Stimulated activated CD4-positive, alpha-beta T cell treated with anti-CD3 and anti-CD28 coated beads, Interleukin-4, amount 100 ng/mL, for 1 hour (primary cell): ENCODE data around the gene PLBD2.
A peak's percentile ranks its signal among the peaks of the same experiment; 100 is the strongest.
"Not testable (repeated sequence)": the region's sequence is repeated elsewhere in the genome, so short reads cannot be mapped to it uniquely, and the experiment has no call there.

Experiments
- DNase-seq: peaks from one replicate; pipeline ENCODE4 v3.0.0-alpha.2; 2020

Gene PLBD2

GRCh38 chr12:113334786-113335539 is 23.4 kb upstream of the PLBD2 start, which contains the start of gene SLC8B1:
Gene SLC8B1, minus strand, starts transcription at chr12:113335109. Its CDS starts 2,231 bp downstream, at chr12:113332878.
- DNase-seq = peak; percentile 87

GRCh38 chr12:113339540-113339939 is 18.8 kb upstream of the PLBD2 start:
- no peak for DNase-seq

- DNase-seq = no peak
Observed at GRCh38 chr12:113340061-113340460, 18.3 kb upstream of the PLBD2 start.

- no peak for DNase-seq
Observed at GRCh38 chr12:113341535-113341934, 16.9 kb upstream of the PLBD2 start.

GRCh38 chr12:113345318-113345717 is 13.1 kb upstream of the PLBD2 start:
- DNase-seq = no peak

- DNase-seq = no peak
Observed at GRCh38 chr12:113346353-113346752, 12.0 kb upstream of the PLBD2 start.

GRCh38 chr12:113347107-113347506 is 11.3 kb upstream of the PLBD2 start:
- DNase-seq = no peak

- DNase-seq = no peak
Observed at GRCh38 chr12:113347892-113348291, 10.5 kb upstream of the PLBD2 start.

GRCh38 chr12:113348849-113349536 is 9.4 kb upstream of the PLBD2 start:
- no peak for DNase-seq

- no peak for DNase-seq
Observed at GRCh38 chr12:113351089-113351488, 7.3 kb upstream of the PLBD2 start.

GRCh38 chr12:113354192-113354591 is 4.2 kb upstream of the PLBD2 start:
- not testable (repeated sequence) for DNase-seq

- no peak for DNase-seq
Observed at GRCh38 chr12:113359133-113359938, 949 bp downstream of the PLBD2 start.

GRCh38 chr12:113359939-113360748 is 1.8 kb downstream of the PLBD2 start:
- DNase-seq = no peak

GRCh38 chr12:113361574-113362370 is 3.4 kb downstream of the PLBD2 start:
- DNase-seq = no peak

GRCh38 chr12:113364698-113365097 is 6.3 kb downstream of the PLBD2 start:
- no peak for DNase-seq

- no peak for DNase-seq
Observed at GRCh38 chr12:113365639-113366395, 7.4 kb downstream of the PLBD2 start.

GRCh38 chr12:113366827-113367226 is 8.4 kb downstream of the PLBD2 start:
- DNase-seq = no peak

GRCh38 chr12:113368331-113368730 is 9.9 kb downstream of the PLBD2 start:
- no peak for DNase-seq

- DNase-seq = no peak
Observed at GRCh38 chr12:113369391-113369985, 11.1 kb downstream of the PLBD2 start.

GRCh38 chr12:113370923-113371682 is 12.7 kb downstream of the PLBD2 start:
- DNase-seq = no peak
